Testis (tissue), 2 donors: ENCODE data around the gene DENND6B.

Experiments
- CTCF ChIP-seq, 3 experiments: fragments of 450-650 bp in 2 of 3; fragments of 200-600 bp in 1 of 3; sonication (generic) in 1 of 3; IDR thresholded peaks; one replicate each; pipeline ENCODE4 v1.5.1; 2016 to 2019; ENCODE audit warnings: antibody characterized with exemption in 3 of 3, mild to moderate bottlenecking in 2 of 3, moderate library complexity in 1 of 3
- POLR2A ChIP-seq: fragments of 450-650 bp; IDR thresholded peaks from one replicate; pipeline ENCODE4 v1.6.1; 2017; ENCODE audit warnings: antibody characterized with exemption, mild to moderate bottlenecking, moderate library complexity

GRCh38 chr22:50275181-50276055 is 51.4 kb downstream of the DENND6B start:
- no peak for TF ChIP-seq CTCF (IDR thresholded peaks at IDR 0.05)
- TF ChIP-seq POLR2A, result no peak
